Sigmoid colon (tissue), 6 donors: ENCODE measurements around the gene TARP.

ENCODE experiments used
- DNase-seq: peaks from one replicate; pipeline ENCODE4 v3.0.0-alpha.2; 2019
- H3K27ac ChIP-seq, 4 donors: fragments of 200-600 bp; sonication (generic); one replicate each; pipeline ENCODE4 v1.5.1; 2016 to 2019; ENCODE audit warnings: mild to moderate bottlenecking in 1 of 4
- H3K27me3 ChIP-seq, 3 donors: fragments of 200-600 bp; sonication (generic); one replicate each; pipeline ENCODE4 v1.5.1; 2019; ENCODE audit warnings: mild to moderate bottlenecking in 1 of 3
- H3K36me3 ChIP-seq, 4 donors: fragments of 200-600 bp; sonication (generic); one replicate each; pipeline ENCODE4 v1.5.1; 2016 to 2019
- H3K4me1 ChIP-seq, 4 donors: fragments of 200-600 bp; sonication (generic); one replicate each; pipeline ENCODE4 v1.5.1; 2017 to 2019
- H3K4me3 ChIP-seq, 4 donors: fragments of 200-600 bp; sonication (generic); one replicate each; pipeline ENCODE4 v1.5.1; 2017 to 2019; ENCODE audit warnings: mild to moderate bottlenecking in 2 of 4, moderate library complexity in 1 of 4
- H3K9me3 ChIP-seq, 4 donors: fragments of 200-600 bp in 3 of 4; sonication (generic) in 3 of 4; one replicate each; pipeline versions ENCODE4 v1.5.1 to v1.6.1; 2013 to 2019
- CTCF ChIP-seq, 4 experiments: fragments of 450-650 bp in 3 of 4; fragments of 200-600 bp in 1 of 4; IDR thresholded peaks; one replicate each; pipeline ENCODE4 v1.5.1; 2016 to 2019; ENCODE audit warnings: antibody characterized with exemption in 4 of 4, mild to moderate bottlenecking in 3 of 4, moderate library complexity in 2 of 4
- EP300 ChIP-seq, 4 donors: sonication (generic); formaldehyde crosslinking; IDR thresholded peaks; one replicate each; pipeline ENCODE4 v1.6.1; 2017; ENCODE audit warnings: antibody characterized with exemption in 4 of 4
- POLR2A ChIP-seq, 2 donors: fragments of 450-650 bp; IDR thresholded peaks; one replicate each; pipeline ENCODE4 v1.6.1; 2016; ENCODE audit warnings: antibody characterized with exemption in 2 of 2, mild to moderate bottlenecking in 2 of 2, moderate library complexity in 2 of 2
- POLR2AphosphoS5 ChIP-seq, 4 donors: sonication (generic); formaldehyde crosslinking; IDR thresholded peaks; one replicate each; pipeline ENCODE4 v1.6.1; 2017; ENCODE audit warnings: antibody characterized with exemption in 4 of 4
- WGBS, 2 donors: extraction: QIAGEN DNeasy Blood & Tissue Kit; methylation state at CpG; one replicate each; pipeline ENCODE4 v1.1.7; 2013; 5-methylcytosine and 5-hydroxymethylcytosine counted together
- intact Hi-C: fragments of 100-400 bp; cut with DNase I; formaldehyde crosslinking; loops from one replicate; pipeline ENCODE4 v1.15.1; 2023
- donor health status: healthy with polysubstance abuse.
- donor health status: healthy.

TARP gene

DNA sequence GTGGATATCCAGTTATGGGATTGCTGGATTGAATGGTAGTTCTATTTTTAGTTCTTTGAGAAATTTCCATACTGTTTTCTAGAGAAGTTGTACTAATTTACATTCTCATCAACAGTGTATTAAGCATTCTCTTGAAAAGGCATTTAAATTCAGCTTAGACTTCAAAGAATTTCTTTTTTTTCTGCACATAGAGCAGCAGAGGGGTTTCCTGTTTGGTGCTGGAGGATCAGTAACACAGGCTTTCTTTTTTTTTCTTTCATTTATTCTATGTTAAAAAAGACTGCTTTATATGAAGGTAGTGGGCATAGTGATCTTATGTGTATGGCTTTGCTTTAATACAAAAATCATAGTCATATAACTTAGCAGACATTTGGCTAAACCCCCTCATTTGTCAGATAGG is 47.6 kb upstream of the TARP start:
- no peaks in the 10 kb centered on the region for H3K9me3 ChIP-seq
- intact Hi-C loops, result no loop called here
- H3K4me1 ChIP-seq, result no peaks in the 10 kb centered on the region

DNA sequence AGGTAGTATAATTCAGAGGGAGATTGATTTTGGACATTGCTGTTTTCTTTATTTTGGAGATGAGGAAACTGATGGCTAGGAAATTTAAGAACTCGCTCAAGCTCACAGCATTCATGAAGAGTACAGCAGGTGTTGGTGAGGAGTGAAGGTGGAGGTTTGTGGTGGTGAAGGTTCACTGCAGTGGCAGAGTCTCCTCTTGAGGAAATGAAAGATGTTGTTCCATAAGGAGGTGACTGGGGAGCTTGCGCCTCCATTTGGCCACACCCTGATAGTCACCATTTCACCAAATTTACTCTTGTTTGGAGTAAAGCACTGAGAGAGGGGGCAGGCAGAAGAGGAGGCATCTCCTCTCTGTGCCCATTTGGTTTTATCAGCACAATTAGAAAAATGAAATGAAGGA is 46.4 kb upstream of the TARP start:
- Histone ChIP-seq H3K27me3 (no peaks in the 10 kb centered on the region), H3K4me1 (no peaks in the 10 kb centered on the region), H3K36me3 (no peaks in the 10 kb centered on the region), H3K9me3 (no peaks in the 10 kb centered on the region), H3K27ac (no peak overlapping the region), H3K4me3 (no peak overlapping the region)
- DNase-seq, result no peak
- intact Hi-C loops, result no loop called here
- no peak for TF ChIP-seq POLR2AphosphoS5 (IDR thresholded peaks at IDR 0.05)
- no peak for TF ChIP-seq POLR2A (IDR thresholded peaks at IDR 0.05)
- no peak for TF ChIP-seq EP300 (IDR thresholded peaks at IDR 0.05)
- no peak for TF ChIP-seq CTCF (IDR thresholded peaks at IDR 0.05)
- 42 to 71% methylated on average over 2 of the region's 2 CpGs for WGBS, 2 donors

More for the DNA sequence above, 47.6 kb upstream of the TARP start:
- no peak for DNase-seq
- TF ChIP-seq POLR2AphosphoS5 (IDR thresholded peaks at IDR 0.05) (no peak), EP300 (IDR thresholded peaks at IDR 0.05) (no peak), POLR2A (IDR thresholded peaks at IDR 0.05) (no peak), CTCF (IDR thresholded peaks at IDR 0.05) (no peak)
- no peak overlapping the region for H3K27ac ChIP-seq
- no peaks in the 10 kb centered on the region for H3K27me3 ChIP-seq
- H3K36me3 ChIP-seq, result no peaks in the 10 kb centered on the region
- H3K4me3 ChIP-seq, result no peak overlapping the region

- Histone ChIP-seq H3K9me3 (no peaks in the 10 kb centered on the region), H3K4me3 (no peak overlapping the region), H3K27me3 (no peaks in the 10 kb centered on the region), H3K27ac (no peak overlapping the region), H3K4me1 (no peaks in the 10 kb centered on the region), H3K36me3 (no peaks in the 10 kb centered on the region)
- intact Hi-C loops, result no loop called here
- no peak for DNase-seq
- TF ChIP-seq CTCF (IDR thresholded peaks at IDR 0.05) (peak in 2 of 4 experiments; percentile 6 to 20), POLR2A (IDR thresholded peaks at IDR 0.05) (no peak)
- WGBS, 2 donors, result 10 to 11% methylated on average over 4 of the region's 4 CpGs
Observed at GRCh38 chr7:38318803-38319416, 45.5 kb upstream of the TARP start.

DNA sequence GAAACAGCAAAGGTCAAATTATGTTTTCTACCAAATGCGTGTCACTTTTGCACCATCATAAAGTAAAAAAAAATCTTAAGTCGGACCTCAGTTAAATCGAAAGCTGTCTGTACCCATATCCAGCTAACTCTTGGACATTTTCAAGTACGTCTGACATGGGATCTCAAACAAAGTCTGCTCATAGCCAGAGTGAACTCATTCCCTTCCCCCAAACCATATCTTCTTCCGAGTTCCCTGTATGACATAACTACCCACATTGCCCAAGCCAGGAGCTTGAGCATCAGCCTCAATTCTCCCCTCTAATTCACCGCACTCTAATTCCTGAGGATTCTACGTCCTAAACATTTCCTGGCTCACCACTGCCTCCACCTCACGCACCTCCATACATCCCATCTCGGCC is 44.8 kb upstream of the TARP start:
- 71 to 76% methylated on average over 9 of the region's 9 CpGs for WGBS, 2 donors
- H3K4me3 ChIP-seq, result no peak overlapping the region
- no peak overlapping the region for H3K27ac ChIP-seq
- intact Hi-C loops, result no loop called here
- no peaks in the 10 kb centered on the region for H3K4me1 ChIP-seq
- H3K27me3 ChIP-seq, result no peaks in the 10 kb centered on the region
- no peak for DNase-seq
- H3K36me3 ChIP-seq, result no peaks in the 10 kb centered on the region
- H3K9me3 ChIP-seq, result no peaks in the 10 kb centered on the region
- no peak for TF ChIP-seq POLR2A (IDR thresholded peaks at IDR 0.05)
- TF ChIP-seq EP300 (IDR thresholded peaks at IDR 0.05), result no peak
- TF ChIP-seq CTCF (IDR thresholded peaks at IDR 0.05), result no peak
- TF ChIP-seq POLR2AphosphoS5 (IDR thresholded peaks at IDR 0.05), result no peak

DNA sequence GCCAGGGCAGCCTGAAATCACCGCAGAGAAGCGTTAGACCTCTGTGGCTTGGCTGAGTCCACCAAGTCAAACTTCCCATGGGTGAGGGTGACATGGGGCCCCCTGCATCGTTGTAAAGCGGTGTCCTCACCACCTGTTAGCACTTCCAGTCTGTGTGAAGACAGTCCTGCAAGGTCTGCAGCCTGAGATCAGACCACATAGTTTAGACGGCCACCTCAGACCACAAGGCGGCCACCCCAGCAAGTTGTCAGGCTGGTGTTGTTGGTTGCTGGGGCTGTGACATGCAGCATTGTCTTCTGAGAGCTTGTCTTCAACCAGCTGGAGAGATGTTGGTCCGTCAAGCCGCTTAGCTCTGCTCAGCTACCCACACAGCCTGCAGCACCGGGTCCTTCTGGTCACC is 44.1 kb upstream of the TARP start:
- H3K27me3 ChIP-seq, result no peaks in the 10 kb centered on the region
- no peaks in the 10 kb centered on the region for H3K36me3 ChIP-seq
- 63 to 69% methylated on average over 9 of the region's 9 CpGs for WGBS, 2 donors
- DNase-seq, result no peak
- no peaks in the 10 kb centered on the region for H3K4me1 ChIP-seq
- H3K9me3 ChIP-seq, result no peaks in the 10 kb centered on the region
- no peak overlapping the region for H3K27ac ChIP-seq
- no peak overlapping the region for H3K4me3 ChIP-seq
- no peak for TF ChIP-seq POLR2AphosphoS5 (IDR thresholded peaks at IDR 0.05)
- TF ChIP-seq CTCF (IDR thresholded peaks at IDR 0.05), result no peak
- no peak for TF ChIP-seq POLR2A (IDR thresholded peaks at IDR 0.05)
- no peak for TF ChIP-seq EP300 (IDR thresholded peaks at IDR 0.05)
- intact Hi-C loops, result no loop called here
